DOHH2 (cell line): ENCODE measurements around the gene GPATCH2.

Experiments used
- EZH2phosphoT487 ChIP-seq: fragments of 200-600 bp; sonication (generic); IDR thresholded peaks from 2 replicates; pipeline ENCODE4 v1.6.1; 2017; ENCODE audit warnings: borderline replicate concordance, mild to moderate bottlenecking, antibody characterized with exemption, low read length, moderate library complexity, mixed read lengths
- TF ChIP-seq, protein P1 (sequence below): fragments of 200-600 bp; sonication (generic); IDR thresholded peaks from one replicate; pipeline ENCODE4 v1.5.1; 2014; ENCODE audit warnings: antibody characterized with exemption, mild to moderate bottlenecking, low read depth, low read length; ENCODE audit not compliant: poor library complexity, severe bottlenecking

- TF ChIP-seq, protein P1, sequence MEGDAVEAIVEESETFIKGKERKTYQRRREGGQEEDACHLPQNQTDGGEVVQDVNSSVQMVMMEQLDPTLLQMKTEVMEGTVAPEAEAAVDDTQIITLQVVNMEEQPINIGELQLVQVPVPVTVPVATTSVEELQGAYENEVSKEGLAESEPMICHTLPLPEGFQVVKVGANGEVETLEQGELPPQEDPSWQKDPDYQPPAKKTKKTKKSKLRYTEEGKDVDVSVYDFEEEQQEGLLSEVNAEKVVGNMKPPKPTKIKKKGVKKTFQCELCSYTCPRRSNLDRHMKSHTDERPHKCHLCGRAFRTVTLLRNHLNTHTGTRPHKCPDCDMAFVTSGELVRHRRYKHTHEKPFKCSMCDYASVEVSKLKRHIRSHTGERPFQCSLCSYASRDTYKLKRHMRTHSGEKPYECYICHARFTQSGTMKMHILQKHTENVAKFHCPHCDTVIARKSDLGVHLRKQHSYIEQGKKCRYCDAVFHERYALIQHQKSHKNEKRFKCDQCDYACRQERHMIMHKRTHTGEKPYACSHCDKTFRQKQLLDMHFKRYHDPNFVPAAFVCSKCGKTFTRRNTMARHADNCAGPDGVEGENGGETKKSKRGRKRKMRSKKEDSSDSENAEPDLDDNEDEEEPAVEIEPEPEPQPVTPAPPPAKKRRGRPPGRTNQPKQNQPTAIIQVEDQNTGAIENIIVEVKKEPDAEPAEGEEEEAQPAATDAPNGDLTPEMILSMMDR: no peak
- TF ChIP-seq EZH2phosphoT487: no peak
Measured at GRCh38 chr1:217586586-217586985, 44.3 kb downstream of the GPATCH2 start.
